AG09309 (cell line): Measurements from ENCODE around the gene PTGER4.
A peak's percentile ranks its signal among the peaks of the same experiment; 100 is the strongest.
"Not testable (repeated sequence)": the region's sequence is repeated elsewhere in the genome, so short reads cannot be mapped to it uniquely, and the experiment has no call there.

Experiments used
- DNase-seq: peaks from one replicate; pipeline ENCODE4 v3.0.0-alpha.2; 2010; ENCODE audit warnings: low read depth
- H3K4me3 ChIP-seq: 2 replicates; pipeline ENCODE4 v1.5.1; 2011; ENCODE audit warnings: mild to moderate bottlenecking, low read depth, low read length, moderate library complexity; ENCODE audit not compliant: control insufficient read depth
- TF ChIP-seq, protein P1 (sequence below): IDR thresholded peaks from 2 replicates; pipeline ENCODE4 v1.5.1; 2011; ENCODE audit warnings: mild to moderate bottlenecking, low read depth, low read length, inconsistent platforms; ENCODE audit not compliant: insufficient read depth, control insufficient read depth; ENCODE audit errors: missing control alignments

The PTGER4 gene

DNA sequence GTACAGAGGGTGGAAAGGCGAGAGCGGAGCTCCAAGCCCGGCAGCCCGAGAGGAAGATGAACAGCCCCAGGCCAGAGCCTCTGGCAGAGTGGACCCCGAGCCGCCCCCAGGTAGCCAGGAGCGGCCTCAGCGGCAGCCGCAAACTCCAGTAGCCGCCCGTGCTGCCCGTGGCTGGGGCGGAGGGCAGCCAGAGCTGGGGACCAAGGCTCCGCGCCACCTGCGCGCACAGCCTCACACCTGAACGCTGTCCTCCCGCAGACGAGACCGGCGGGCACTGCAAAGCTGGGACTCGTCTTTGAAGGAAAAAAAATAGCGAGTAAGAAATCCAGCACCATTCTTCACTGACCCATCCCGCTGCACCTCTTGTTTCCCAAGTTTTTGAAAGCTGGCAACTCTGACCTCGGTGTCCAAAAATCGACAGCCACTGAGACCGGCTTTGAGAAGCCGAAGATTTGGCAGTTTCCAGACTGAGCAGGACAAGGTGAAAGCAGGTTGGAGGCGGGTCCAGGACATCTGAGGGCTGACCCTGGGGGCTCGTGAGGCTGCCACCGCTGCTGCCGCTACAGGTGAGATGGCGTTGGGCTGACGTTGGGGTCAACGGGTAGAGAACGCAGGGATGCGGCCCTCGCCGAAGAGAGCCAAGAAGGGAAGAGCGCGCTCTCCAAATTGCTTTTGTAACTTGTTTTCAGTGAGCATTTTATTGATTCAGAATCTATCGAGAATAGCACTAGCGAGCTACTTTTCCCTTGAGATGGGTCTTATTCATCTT lies at the start of gene PTGER4:
PTGER4 (plus strand) TSS at position 3 of the 769 bp plus-strand sequence. CDS start 1,079 bp downstream, outside the sequence.
- TF ChIP-seq, protein P1, sequence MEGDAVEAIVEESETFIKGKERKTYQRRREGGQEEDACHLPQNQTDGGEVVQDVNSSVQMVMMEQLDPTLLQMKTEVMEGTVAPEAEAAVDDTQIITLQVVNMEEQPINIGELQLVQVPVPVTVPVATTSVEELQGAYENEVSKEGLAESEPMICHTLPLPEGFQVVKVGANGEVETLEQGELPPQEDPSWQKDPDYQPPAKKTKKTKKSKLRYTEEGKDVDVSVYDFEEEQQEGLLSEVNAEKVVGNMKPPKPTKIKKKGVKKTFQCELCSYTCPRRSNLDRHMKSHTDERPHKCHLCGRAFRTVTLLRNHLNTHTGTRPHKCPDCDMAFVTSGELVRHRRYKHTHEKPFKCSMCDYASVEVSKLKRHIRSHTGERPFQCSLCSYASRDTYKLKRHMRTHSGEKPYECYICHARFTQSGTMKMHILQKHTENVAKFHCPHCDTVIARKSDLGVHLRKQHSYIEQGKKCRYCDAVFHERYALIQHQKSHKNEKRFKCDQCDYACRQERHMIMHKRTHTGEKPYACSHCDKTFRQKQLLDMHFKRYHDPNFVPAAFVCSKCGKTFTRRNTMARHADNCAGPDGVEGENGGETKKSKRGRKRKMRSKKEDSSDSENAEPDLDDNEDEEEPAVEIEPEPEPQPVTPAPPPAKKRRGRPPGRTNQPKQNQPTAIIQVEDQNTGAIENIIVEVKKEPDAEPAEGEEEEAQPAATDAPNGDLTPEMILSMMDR = no peak
- DNase-seq = no peak
- H3K4me3 ChIP-seq = peak within 1 kb of the TSS; percentile 40

DNA sequence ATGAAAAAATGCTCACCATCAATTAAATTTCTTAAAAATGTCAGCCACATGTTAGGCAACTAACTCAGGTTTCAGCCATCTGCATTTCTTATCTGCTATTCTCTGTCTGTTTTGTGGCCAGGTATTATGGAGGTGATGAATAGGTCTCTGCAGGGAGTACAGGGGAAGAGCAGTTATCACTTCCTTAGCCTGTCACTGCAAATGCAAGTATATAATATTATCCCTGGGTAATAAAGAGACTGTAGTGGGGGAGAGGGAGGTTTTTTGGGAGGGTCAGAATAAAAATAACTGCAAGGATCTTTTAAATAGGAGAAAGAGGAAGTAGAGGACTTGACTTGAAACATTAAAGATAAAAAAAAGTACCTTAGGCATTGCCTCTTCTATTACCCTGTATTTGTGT lies 49.6 kb upstream of the PTGER4 start:
- TF ChIP-seq, protein P1 = no peak
- DNase-seq = no peak
- H3K4me3 ChIP-seq = no peak overlapping the region

DNA sequence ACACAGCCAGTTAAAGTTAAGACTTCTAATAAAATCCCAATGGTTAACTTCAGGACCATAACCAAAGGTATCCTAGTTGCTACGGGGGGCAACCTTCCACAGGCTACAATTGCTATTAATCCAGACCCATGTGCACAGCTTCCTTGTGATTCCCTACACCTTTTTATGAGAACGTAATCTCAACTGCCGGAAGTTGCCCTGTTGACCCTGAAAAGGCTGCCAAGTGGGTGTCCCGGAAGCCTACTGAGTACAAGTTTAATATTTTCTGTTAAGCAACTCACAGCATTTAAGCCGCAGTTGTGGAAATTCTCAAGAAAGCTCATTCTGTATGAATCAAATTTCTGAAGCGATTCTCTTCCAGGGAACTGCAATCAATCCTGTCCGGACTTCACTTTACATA lies 48.5 kb upstream of the PTGER4 start:
- TF ChIP-seq, protein P1 = no peak
- no peak for DNase-seq
- H3K4me3 ChIP-seq = no peak overlapping the region

DNA sequence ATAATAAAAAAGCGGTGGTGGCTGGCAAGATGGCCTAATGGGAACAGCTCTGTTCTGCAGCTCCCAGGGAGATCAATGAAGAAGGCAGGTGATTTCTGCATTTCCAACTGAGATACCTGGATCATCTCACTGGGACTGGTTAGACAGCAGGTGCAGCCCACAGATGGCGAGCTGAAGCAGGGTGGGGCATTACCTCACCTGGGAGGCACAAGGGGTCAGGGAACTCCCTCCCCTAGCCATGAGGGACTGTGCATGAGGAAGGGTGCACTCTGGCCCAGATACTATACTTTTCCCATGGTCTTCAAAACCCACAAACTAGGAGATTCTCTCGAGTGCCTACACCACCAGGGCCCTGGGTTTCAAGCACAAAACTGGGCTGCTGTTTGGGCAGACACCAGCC lies 45.6 kb upstream of the PTGER4 start:
- no peak overlapping the region for H3K4me3 ChIP-seq
- TF ChIP-seq, protein P1 = no peak
- no peak for DNase-seq

DNA sequence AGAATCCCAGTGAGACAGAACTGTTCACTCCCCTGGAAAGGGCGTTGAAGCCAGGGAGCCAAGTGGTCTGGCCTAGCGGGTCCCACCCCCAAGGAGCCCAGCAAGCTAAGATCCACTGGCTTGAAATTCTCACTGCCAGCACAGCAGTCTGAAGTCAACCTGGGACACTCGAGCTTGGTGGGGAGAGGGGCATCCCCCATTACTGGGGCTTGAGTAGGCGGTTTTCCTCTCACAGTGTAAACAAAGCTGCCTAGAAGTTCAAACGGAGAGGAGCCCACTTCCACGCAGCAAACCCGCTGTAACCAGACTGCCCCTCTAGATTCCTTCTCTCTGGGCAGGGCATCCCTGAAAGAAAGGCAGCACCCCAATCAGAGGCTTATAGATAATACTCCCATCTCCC lies 45.1 kb upstream of the PTGER4 start:
- TF ChIP-seq, protein P1 = no peak
- H3K4me3 ChIP-seq = no peak overlapping the region

DNA sequence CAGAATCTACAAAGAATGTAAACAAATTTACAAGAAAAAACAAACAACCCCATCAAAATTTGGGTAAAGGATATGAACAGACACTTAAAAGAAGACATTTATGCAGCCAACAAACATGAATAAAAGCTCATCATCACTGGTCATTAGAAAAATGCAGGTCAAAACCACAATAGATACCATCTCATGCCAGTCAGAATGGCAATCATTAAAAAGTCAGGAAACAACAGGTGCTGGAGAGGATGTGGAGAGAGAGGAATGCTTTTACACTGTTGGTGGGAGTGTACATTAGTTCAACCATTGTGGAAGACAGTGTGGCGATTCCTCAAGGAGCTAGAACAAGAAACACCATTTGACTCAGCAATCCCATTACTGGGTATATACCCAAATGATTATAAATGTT lies 40.2 kb upstream of the PTGER4 start:
- not testable (repeated sequence) for H3K4me3 ChIP-seq, DNase-seq

More for the DNA sequence above, 45.1 kb upstream of the PTGER4 start:
- no peak for DNase-seq

DNA sequence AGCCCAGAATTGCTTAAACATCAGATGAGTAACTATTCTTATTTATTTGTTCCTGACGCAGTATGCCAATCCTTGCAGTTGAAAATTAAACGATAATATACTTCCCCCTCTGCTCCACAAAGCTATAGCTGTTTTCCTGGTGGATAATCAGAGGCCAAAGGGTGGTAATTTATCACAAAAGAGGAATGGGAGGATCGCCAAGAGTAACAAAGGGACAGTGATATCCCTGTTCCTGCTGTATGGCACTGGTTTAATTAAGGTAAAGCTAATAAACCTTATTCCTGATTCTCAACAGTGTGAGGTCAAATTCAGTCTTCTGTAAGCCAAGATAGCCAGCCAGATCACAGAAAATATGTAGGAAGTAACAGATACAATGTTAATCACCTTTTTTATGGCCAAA lies 33.4 kb upstream of the PTGER4 start:
- no peak overlapping the region for H3K4me3 ChIP-seq
- no peak for DNase-seq
- TF ChIP-seq, protein P1 = no peak
